HG03457 (cell line): ENCODE measurements around the gene SGCB.
"Not testable (repeated sequence)": the region's sequence is repeated elsewhere in the genome, so short reads cannot be mapped to it uniquely, and the experiment has no call there.

Source experiments
- ATAC-seq: cut with Tn5 transposase; IDR thresholded peaks from one replicate; pipeline ENCODE4 v1.9.1; 2021; ENCODE audit warnings: moderate number of reproducible peaks; ENCODE audit not compliant: unreplicated experiment

The SGCB gene, protein sequence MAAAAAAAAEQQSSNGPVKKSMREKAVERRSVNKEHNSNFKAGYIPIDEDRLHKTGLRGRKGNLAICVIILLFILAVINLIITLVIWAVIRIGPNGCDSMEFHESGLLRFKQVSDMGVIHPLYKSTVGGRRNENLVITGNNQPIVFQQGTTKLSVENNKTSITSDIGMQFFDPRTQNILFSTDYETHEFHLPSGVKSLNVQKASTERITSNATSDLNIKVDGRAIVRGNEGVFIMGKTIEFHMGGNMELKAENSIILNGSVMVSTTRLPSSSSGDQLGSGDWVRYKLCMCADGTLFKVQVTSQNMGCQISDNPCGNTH

DNA sequence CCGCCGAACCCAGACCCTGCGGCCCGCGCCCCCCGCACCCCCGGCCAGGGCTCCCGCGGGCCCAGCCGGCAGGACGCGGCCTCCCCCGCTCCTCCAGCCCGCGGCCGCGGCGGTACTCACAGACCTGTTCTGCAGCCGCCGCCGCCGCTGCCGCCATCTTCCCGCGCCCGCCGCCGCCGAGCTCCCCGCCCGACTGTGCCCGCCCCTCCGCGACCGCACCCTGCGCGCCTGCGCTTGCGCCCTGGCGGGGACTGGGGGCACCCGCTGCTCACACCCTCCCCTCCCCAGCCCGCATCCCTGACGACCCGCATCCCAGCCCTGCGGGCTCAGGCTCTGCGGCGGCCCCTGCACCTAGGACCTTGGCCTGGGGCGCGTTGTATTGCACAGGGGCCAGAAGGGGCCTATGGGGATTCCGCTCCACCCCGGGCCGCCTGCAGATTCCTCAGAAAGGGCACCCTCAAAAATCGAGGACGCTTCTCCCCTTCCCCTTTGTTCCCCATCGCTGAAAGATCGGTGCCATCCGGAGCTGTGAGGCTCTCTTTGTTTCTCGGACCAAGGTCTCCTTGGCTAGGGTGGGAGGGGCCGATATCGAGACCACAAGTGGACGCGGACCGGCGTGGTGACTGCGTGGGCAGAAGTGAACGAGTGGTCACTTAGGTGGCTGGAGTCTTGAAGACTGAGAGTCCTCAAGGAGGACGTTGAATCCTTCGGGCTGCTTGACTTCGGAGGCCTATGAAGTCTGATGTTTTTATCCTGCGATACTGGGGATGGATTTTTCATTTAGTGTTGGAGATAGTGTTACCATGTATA, at the start of gene SGCB:
Gene SGCB, minus strand, starts transcription at position 197 of the 810 bp plus-strand sequence. Its CDS starts 40 bp downstream, at position 157.
- ATAC-seq = peak; percentile 92

GRCh38 chr4:52086425-52086824, 48.3 kb upstream of the SGCB start:
- ATAC-seq = not testable (repeated sequence)

GRCh38 chr4:52081216-52081615, 43.1 kb upstream of the SGCB start:
- ATAC-seq = no peak

- no peak for ATAC-seq
Observed at GRCh38 chr4:52079659-52080058, 41.6 kb upstream of the SGCB start.

DNA sequence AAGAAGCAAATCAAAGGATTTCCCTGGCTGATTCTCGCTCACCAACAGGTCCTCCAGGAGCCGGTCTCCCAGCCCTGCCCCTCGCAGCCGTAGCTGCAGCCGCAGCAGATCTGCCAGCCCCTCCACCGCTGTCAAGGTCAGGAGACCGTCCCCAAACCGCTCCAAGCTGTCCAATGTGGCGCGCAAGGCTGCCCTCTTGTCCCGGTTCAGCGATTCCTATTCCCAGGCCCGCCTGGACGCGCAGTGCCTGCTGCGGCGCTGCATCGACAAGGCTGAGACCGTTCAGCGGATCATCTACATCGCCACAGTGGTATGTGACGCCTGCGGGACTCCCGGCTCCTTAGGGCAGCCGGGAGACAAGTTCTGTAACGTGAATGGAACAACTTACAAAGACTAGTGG, 38.6 kb upstream of the SGCB start:
- no peak for ATAC-seq

DNA sequence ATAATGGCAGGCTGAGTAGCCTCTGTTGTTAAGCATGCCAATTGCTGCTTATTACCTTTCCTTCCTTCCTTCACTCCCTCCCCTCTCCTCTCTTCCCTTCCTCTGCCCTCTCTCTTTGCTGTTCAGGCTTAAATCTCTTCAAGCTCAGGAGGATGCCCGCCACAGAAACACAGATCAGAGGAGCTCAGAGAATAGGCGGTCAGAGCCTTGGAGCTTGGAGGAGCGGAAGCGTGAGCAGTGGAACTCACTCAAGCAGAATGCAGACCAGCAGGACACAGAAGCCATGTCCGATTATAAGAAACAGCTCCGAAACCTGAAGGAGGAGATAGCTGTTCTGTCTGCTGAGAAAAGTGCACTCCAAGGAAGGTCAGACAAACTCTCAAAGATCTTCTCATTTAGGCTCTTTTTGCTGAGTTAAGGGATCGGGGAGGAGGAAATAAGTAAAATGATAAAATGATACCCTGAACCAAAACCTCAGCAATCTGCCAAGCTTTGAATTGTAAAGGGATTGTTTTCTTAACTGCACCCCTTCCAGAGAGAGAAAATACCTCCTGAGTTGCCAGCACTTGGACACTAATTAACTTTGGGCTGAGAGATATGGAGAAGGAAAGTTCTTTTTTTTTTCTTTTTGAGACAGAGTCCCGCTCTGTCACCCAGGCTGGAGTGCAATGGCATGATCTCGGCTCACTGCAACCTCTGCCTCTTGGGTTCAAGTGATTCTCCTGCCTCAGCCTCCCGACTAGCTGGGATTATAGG, 33.9 kb upstream of the SGCB start:
- ATAC-seq = no peak

DNA sequence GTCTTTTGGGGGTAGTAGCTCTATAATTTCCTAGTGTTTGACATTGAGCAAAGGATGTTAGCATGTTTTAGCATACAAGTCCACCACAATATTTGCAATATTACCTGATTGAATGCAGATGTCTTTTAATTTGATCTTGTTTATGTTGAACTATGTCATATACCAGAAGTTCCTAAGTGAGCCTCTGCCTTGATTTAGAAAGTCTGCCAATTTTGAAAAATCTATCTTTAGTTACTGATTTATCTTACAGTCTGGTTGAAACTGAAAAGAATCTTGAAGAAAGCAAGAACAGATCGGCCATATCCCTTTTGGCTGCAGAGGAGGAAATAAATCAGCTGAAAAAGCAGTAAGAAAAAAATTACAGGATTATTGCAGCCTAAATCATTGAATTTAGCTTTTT, 31.5 kb upstream of the SGCB start:
- no peak for ATAC-seq

DNA sequence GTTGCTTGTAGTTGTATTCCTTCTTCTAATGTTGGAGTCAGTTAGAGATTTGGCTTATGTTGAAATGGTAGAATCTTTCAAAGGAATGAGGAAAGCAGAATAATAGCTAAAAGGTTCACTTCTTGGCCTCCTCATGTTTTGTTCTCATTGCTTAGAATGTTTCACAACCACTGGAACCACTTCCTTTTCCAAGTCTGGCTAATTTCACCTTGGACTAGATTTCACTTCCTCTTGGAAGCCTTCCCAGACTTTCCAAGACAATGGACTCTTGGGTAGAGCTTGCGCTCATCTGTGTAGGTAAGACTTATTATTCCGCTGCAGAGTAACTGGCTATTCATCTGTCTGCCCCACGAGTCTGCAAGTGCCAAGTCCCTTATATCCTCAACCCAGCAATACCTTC, 21.3 kb upstream of the SGCB start:
- no peak for ATAC-seq

- no peak for ATAC-seq
Observed at GRCh38 chr4:52058275-52058674, 20.2 kb upstream of the SGCB start.

DNA sequence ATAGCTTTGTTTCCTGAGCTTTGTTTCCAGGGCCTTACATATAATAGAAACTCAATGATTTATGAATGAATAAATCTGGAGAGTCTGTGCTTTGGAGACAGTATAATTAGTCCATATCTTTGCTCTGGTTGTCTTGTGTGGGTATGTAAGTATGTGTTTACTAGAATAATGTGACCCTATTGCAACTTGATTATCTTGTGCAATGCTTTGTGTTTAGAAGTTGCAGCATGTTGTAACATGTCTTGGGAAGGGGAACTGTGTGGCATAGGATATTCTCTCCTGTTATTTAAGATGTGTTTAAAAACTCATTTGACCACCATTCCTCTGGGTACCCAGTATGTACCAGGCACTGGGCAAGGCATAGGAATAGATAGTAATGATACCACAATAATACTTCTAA, 19.1 kb upstream of the SGCB start:
- ATAC-seq = no peak

DNA sequence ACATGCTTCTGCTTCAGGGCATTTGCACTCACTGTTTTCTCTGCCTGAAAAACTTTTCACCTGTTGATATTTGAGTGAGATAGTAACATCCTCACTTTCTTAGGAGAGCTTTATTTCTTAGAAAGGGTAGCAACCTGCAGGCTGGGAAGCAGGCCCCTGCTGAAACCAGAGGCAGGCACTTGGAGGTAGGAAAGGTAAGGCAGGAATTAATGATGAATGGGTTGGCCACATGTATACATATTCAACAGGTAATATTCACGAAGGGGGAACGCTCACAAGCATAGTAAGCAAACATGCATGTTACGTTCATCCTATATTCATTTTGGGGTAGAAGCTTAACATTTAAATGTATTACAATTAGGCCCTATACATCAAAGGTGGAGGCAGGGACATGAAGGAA, 16.2 kb upstream of the SGCB start:
- no peak for ATAC-seq

DNA sequence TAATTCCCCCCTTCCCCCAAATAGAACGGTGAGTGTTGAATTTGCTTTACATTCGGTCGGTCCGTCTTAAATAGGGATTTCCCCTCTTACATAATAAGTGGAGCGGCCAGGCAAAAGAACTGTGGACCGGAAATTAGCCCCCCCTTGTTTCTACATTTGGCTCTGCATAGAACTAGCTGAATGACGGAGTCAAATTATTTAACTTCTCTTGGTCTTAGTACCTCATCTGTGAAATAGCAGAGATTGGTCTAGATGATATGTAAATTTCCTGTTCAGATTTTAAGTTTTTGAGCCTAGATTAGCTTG, 14.3 kb upstream of the SGCB start:
- ATAC-seq = peak; percentile 55

GRCh38 chr4:52051615-52052474, 13.7 kb upstream of the SGCB start:
- ATAC-seq = peak; percentile 34

- ATAC-seq = peak; percentile 39
Observed at GRCh38 chr4:52051213-52051614, 13.1 kb upstream of the SGCB start, which contains the start of gene SPATA18. Gene SPATA18, plus strand, starts transcription at chr4:52051304. Its CDS starts 401 bp downstream, at chr4:52051705.

- ATAC-seq = no peak
Observed at GRCh38 chr4:52049266-52049665, 11.2 kb upstream of the SGCB start.

DNA sequence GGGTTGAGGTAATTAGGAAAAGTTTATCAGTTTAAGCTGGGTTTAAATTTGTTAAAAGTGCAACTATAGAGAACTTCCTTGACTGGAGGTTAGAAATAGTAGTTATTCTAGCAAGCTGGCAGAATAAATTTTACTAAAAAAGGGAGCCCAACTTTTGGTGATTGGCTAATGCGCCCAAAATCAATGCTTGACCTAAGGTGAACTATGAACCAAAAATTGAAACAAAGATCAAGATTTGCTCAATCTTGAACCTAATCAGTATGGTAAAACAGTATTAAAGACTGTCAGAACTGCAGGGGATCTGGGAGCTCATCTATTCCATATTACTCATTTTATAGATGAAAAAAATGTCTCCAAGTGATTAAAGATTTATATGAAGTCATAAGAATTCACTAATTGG, 6.9 kb upstream of the SGCB start:
- no peak for ATAC-seq

DNA sequence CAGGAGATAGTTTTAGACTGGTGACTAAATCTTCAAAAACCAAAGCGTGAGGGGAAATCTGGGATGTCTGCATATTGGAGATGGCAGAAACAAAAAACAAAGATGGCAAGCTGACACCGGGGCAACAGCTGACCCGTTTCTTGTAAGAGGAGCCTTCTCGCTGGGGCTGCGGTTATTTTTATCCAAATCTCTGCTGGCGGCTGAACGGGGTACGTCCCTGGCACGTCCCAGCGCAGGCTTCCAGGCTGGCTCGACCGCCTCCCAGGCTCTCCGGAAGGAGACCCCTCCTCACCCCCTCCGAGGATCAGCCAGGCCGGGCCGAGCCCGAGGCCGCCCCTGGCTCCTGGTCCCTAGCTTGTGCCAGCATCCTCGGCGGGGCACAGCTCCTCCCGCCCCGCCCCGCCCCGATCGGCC, 403 bp downstream of the SGCB start:
- peak; percentile 55 for ATAC-seq

DNA sequence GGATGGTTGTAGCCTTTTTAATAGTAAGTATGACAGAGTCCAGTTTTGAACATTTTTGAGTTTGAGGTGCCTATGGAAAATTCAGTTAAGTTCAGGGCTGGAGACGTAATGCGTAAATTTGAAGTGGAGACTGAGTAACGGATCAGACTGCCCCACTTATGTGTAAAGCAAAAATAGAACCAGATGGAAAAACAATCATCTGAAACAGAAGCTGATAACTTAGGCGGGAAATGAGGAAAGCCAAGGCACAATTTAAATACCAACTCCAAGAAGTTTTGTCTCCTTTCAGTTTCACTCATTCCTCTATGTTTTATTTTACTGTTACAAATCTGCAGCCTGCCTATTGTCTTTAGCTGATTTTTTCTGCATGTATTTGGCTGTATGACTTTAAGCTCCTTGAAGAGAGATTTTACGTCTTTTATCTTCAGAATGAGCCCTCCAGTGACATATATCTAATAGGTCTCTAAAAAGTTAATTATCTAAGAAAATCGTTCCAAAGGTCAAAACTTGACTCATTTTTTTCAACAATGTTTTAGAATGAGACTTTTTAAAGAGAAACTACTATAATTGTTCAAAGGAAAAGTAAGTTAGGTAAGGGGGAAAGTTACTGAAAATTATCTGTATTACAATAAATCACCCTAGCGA, 1.1 kb downstream of the SGCB start:
- ATAC-seq = no peak

- no peak for ATAC-seq
Observed at GRCh38 chr4:52035190-52035589, 2.9 kb downstream of the SGCB start.

DNA sequence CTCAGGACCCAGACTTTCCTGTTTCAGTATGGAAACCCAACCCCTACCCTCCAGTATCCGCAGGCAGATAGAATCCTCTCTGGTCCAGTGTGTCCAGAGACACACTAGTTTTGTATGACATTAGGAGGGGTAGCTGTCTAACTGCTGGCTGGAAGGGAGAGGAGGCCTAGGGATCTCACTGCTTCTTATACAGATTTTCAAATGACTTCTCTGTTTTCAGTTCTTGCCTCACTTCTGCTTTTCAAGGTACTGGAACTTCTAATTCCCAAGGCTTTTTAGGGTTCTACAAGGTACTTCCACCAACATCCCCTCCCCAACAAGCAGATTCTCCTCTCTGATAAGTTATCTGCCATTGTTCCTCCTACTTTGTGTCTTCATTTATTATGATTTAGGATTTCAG, 6.1 kb downstream of the SGCB start:
- no peak for ATAC-seq
